Keratinocyte (primary cell): Measurements from ENCODE around the gene MFSD11. TPM values are rescaled to one million over a fixed set of nuclear protein-coding genes. Genes with fewer than 3 reads are reported as not detected.

Source experiments
- DNase-seq: peaks from one replicate; pipeline ENCODE4 v3.0.0-alpha.2; 2011; ENCODE audit warnings: low read depth, missing footprints, low spot score
- FAIRE-seq: peaks from 2 replicates; lab custom pipeline; 2011; peaks lifted over from hg19 to GRCh38; lab: Jason Lieb, UNC
- H2AFZ ChIP-seq: 2 replicates; pipeline ENCODE4 v1.6.0; 2012; ENCODE audit warnings: low read length, control low read depth, inconsistent platforms; ENCODE audit not compliant: control insufficient read depth
- H3K27ac ChIP-seq: 2 replicates; pipeline ENCODE4 v1.5.1; 2011; ENCODE audit warnings: low read length; ENCODE audit not compliant: control insufficient read depth, insufficient read depth
- H3K27me3 ChIP-seq: 3 replicates; pipeline ENCODE4 v1.6.0; 2011; ENCODE audit warnings: low read length; ENCODE audit not compliant: control insufficient read depth, insufficient read depth; ENCODE audit errors: extremely low read depth
- H3K36me3 ChIP-seq, 2 experiments: 2 replicates in 1 of 2; 3 replicates in 1 of 2; pipeline ENCODE4 v1.5.1; 2011; ENCODE audit warnings: low read length in 2 of 2, mild to moderate bottlenecking in 1 of 2; ENCODE audit not compliant: control insufficient read depth in 2 of 2, insufficient read depth in 2 of 2; ENCODE audit errors: extremely low read depth in 1 of 2
- H3K4me1 ChIP-seq: 3 replicates; pipeline ENCODE4 v1.5.1; 2011; ENCODE audit warnings: low read length; ENCODE audit not compliant: control insufficient read depth, insufficient read depth; ENCODE audit errors: extremely low read depth
- H3K4me2 ChIP-seq: 3 replicates; pipeline ENCODE4 v1.6.0; 2011; ENCODE audit warnings: low read depth, low read length; ENCODE audit not compliant: control insufficient read depth, insufficient read depth; ENCODE audit errors: extremely low read depth
- H3K4me3 ChIP-seq, 3 experiments: fragments of 200-600 bp in 1 of 3; sonication (generic) in 1 of 3; 2 replicates in 2 of 3; 3 replicates in 1 of 3; pipeline ENCODE4 v1.5.1; 2011 to 2016; ENCODE audit warnings: low read length in 3 of 3, mild to moderate bottlenecking in 3 of 3, control low read depth in 2 of 3, inconsistent platforms in 1 of 3, low read depth in 1 of 3, mixed read lengths in 1 of 3, mixed run types in 1 of 3, moderate library complexity in 1 of 3; ENCODE audit not compliant: control insufficient read depth in 2 of 3, insufficient read depth in 2 of 3; ENCODE audit errors: extremely low read depth in 1 of 3
- H3K79me2 ChIP-seq: 2 replicates; pipeline ENCODE4 v1.6.0; 2012; ENCODE audit warnings: low read length; ENCODE audit not compliant: control insufficient read depth, insufficient read depth
- H3K9ac ChIP-seq: 3 replicates; pipeline ENCODE4 v1.6.0; 2011; ENCODE audit warnings: low read length; ENCODE audit not compliant: control insufficient read depth, insufficient read depth; ENCODE audit errors: extremely low read depth
- H3K9me1 ChIP-seq: 3 replicates; pipeline ENCODE4 v1.6.0; 2011; ENCODE audit warnings: low read length; ENCODE audit not compliant: control insufficient read depth, insufficient read depth; ENCODE audit errors: extremely low read depth
- H3K9me3 ChIP-seq: 2 replicates; pipeline ENCODE4 v1.5.1; 2012; ENCODE audit warnings: low read depth, low read length; ENCODE audit not compliant: control insufficient read depth
- H4K20me1 ChIP-seq: 3 replicates; pipeline ENCODE4 v1.6.0; 2011; ENCODE audit warnings: low read length; ENCODE audit not compliant: control insufficient read depth, insufficient read depth; ENCODE audit errors: extremely low read depth
- CTCF ChIP-seq, 3 experiments: IDR thresholded peaks in 1 of 3; conservative IDR thresholded peaks in 1 of 3; optimal IDR thresholded peaks in 1 of 3; 2 replicates in 2 of 3; 3 replicates in 1 of 3; pipeline versions ENCODE3 to v1.5.1; 2011; ENCODE audit warnings: low read length in 3 of 3, mild to moderate bottlenecking in 3 of 3, moderate library complexity in 2 of 3, control low read depth in 1 of 3, inconsistent platforms in 1 of 3; ENCODE audit not compliant: insufficient read depth in 2 of 3; ENCODE audit errors: extremely low read depth in 1 of 3
- EZH2 ChIP-seq: IDR thresholded peaks from one replicate; pipeline ENCODE4 v1.6.1; 2012; ENCODE audit warnings: inconsistent platforms, mild to moderate bottlenecking, low read length, moderate library complexity
- dilution Hi-C: fragments of 300-500 bp; cut with MboI; formaldehyde crosslinking; loops from one replicate; pipeline ENCODE4 v1.7.0; 2020; ENCODE audit warnings: low sequenced_read_pairs; ENCODE audit not compliant: extremely low pct_ligation_motif_present
- polyA plus RNA-seq, 5 experiments: library from polyadenylated mRNA; depleted of rRNA in 3 of 5; stranded (reverse) in 3 of 5; stranded (forward) in 1 of 5; unstranded in 1 of 5; fragments of >200 nt; gene quantifications; 1 replicate in 1 of 5; 2 replicates in 3 of 5; 3 replicates in 1 of 5; pipeline versions ENCODE4 v1.2.1 to v1.2.3, GENCODE V29; 2011 to 2012; ENCODE audit warnings: missing spikeins in 2 of 5, low read depth in 1 of 5, low replicate concordance in 1 of 5

The MFSD11 gene
- polyA plus RNA-seq, 1 donor (not counting 4 experiments of a cell fraction or from before 2014, with no cell fraction given), result 14.6 TPM

- no peak overlapping the region for H2AFZ ChIP-seq
- dilution Hi-C loops, result no loop called here
- peak overlapping the region; percentile 99 for H3K9ac ChIP-seq
- H4K20me1 ChIP-seq, result peaks cover 24% of the 10 kb centered on the region
- TF ChIP-seq EZH2 (no peak), CTCF (optimal IDR thresholded peaks at IDR 0.05 in 1 of 3, IDR thresholded peaks at IDR 0.05 in 1 of 3, conservative IDR thresholded peaks at IDR 0.05 in 1 of 3; ENCODE audit: extremely low read depth in 1 of 3, insufficient read depth in 2 of 3, low read length in 3 of 3) (no peak)
- no peak for DNase-seq
- H3K9me1 ChIP-seq, result no peaks in the 10 kb centered on the region
- peak overlapping the region; percentile 96 for H3K4me2 ChIP-seq
- H3K4me1 ChIP-seq, result peaks cover 33% of the 10 kb centered on the region
- H3K27me3 ChIP-seq, result no peaks in the 10 kb centered on the region
- no peak for FAIRE-seq
- H3K27ac ChIP-seq, result peak overlapping the region; percentile 96
- H3K9me3 ChIP-seq, result no peaks in the 10 kb centered on the region
- H3K4me3 ChIP-seq, result peak overlapping the region; percentile 98 to 100 (median 100)
- H3K36me3 ChIP-seq, result peaks cover 14 to 36% of the 10 kb centered on the region in 2 experiments
- H3K79me2 ChIP-seq, result peaks cover 61% of the 10 kb centered on the region
Measured at GRCh38 chr17:76735586-76736348, 2.2 kb upstream of the MFSD11 start.

- TF ChIP-seq CTCF (optimal IDR thresholded peaks at IDR 0.05 in 1 of 3, IDR thresholded peaks at IDR 0.05 in 1 of 3, conservative IDR thresholded peaks at IDR 0.05 in 1 of 3; ENCODE audit: extremely low read depth in 1 of 3, insufficient read depth in 2 of 3, low read length in 3 of 3), result peak in 2 of 3 experiments; percentile 7 to 18
- no peak for TF ChIP-seq EZH2
- Histone ChIP-seq H3K9me3 (no peaks in the 10 kb centered on the region), H3K9me1 (peaks cover 2% of the 10 kb centered on the region), H3K27ac (peak overlapping the region; percentile 96), H2AFZ (no peak overlapping the region), H3K79me2 (peaks cover 57% of the 10 kb centered on the region), H3K4me3 (peak overlapping the region; percentile 98 to 100 (median 100)), H3K36me3 (peaks cover 14 to 36% of the 10 kb centered on the region in 2 experiments), H3K27me3 (no peaks in the 10 kb centered on the region), H3K4me1 (peaks cover 33% of the 10 kb centered on the region), H3K9ac (peak overlapping the region; percentile 99), H3K4me2 (peak overlapping the region; percentile 96), H4K20me1 (peaks cover 24% of the 10 kb centered on the region)
- FAIRE-seq, result no peak
- DNase-seq, result no peak
- dilution Hi-C loops, result no loop called here
Measured at GRCh38 chr17:76736349-76737081, 1.4 kb upstream of the MFSD11 start.
